ENCODE results near the gene USF3.

DNA sequence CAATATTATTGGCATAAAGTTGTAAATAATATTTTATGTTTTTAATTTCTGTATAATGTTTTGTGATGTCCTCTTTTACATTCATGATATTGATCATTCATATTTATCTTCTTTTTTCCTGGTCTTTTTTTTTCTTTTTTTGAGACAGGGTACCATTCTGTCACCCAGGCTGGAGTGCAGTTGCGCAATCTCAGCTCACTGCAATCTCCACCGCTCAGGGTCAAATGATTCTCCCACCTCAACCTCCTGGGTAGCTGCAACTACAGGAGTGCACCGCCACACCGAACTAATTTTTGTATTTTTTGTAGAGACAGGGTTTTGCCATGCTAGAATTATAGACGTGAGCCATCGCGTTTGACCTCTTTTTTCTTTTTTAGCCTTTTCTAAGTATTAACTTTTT, 52.9 kb downstream of the USF3 start:
- TF ChIP-seq, protein P1, sequence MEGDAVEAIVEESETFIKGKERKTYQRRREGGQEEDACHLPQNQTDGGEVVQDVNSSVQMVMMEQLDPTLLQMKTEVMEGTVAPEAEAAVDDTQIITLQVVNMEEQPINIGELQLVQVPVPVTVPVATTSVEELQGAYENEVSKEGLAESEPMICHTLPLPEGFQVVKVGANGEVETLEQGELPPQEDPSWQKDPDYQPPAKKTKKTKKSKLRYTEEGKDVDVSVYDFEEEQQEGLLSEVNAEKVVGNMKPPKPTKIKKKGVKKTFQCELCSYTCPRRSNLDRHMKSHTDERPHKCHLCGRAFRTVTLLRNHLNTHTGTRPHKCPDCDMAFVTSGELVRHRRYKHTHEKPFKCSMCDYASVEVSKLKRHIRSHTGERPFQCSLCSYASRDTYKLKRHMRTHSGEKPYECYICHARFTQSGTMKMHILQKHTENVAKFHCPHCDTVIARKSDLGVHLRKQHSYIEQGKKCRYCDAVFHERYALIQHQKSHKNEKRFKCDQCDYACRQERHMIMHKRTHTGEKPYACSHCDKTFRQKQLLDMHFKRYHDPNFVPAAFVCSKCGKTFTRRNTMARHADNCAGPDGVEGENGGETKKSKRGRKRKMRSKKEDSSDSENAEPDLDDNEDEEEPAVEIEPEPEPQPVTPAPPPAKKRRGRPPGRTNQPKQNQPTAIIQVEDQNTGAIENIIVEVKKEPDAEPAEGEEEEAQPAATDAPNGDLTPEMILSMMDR (conservative IDR thresholded peaks at IDR 0.05; ENCODE audit: low read length): no peak
- TF ChIP-seq EZH2phosphoT487 (IDR thresholded peaks at IDR 0.05; ENCODE audit: borderline replicate concordance, low read depth, low read length): no peak

Measured in OCI-LY7 (cell line).